ENCODE measurements around the gene PSPN.
"Not testable (repeated sequence)": the region's sequence is repeated elsewhere in the genome, so short reads cannot be mapped to it uniquely, and the experiment has no call there.

The PSPN gene

GRCh38 chr19:6373096-6373812 lies 2.5 kb downstream of the PSPN start:
- peak; percentile 84 for DNase-seq (ENCODE audit: low read depth)

GRCh38 chr19:6372594-6373095 lies 3.1 kb downstream of the PSPN start, which contains the start of gene ALKBH7:
TSS of gene ALKBH7 (plus strand) at chr19:6372794. CDS start at chr19:6372821, 27 bp downstream.
- DNase-seq (ENCODE audit: low read depth): peak; percentile 96

GRCh38 chr19:6364353-6364752 lies 11.4 kb downstream of the PSPN start:
- no peak for DNase-seq (ENCODE audit: low read depth)

GRCh38 chr19:6362351-6362801 lies 13.4 kb downstream of the PSPN start:
- DNase-seq (ENCODE audit: low read depth): no peak

GRCh38 chr19:6362027-6362350 lies 13.7 kb downstream of the PSPN start:
- DNase-seq (ENCODE audit: low read depth): no peak

GRCh38 chr19:6360857-6361216 lies 14.9 kb downstream of the PSPN start:
- DNase-seq (ENCODE audit: low read depth): not testable (repeated sequence)

- DNase-seq (ENCODE audit: low read depth): not testable (repeated sequence)
Observed at GRCh38 chr19:6360445-6360844, 15.3 kb downstream of the PSPN start.

GRCh38 chr19:6359568-6360341 lies 16.0 kb downstream of the PSPN start:
- DNase-seq (ENCODE audit: low read depth): no peak

GRCh38 chr19:6358003-6358402 lies 17.7 kb downstream of the PSPN start:
- no peak for DNase-seq (ENCODE audit: low read depth)

- no peak for DNase-seq (ENCODE audit: low read depth)
Observed at GRCh38 chr19:6357174-6357573, 18.6 kb downstream of the PSPN start.

GRCh38 chr19:6355321-6356040 lies 20.3 kb downstream of the PSPN start:
- DNase-seq (ENCODE audit: low read depth): not testable (repeated sequence)

GRCh38 chr19:6354098-6354674 lies 21.5 kb downstream of the PSPN start:
- DNase-seq (ENCODE audit: low read depth): no peak

GRCh38 chr19:6352381-6353165 lies 23.2 kb downstream of the PSPN start:
- no peak for DNase-seq (ENCODE audit: low read depth)

- DNase-seq (ENCODE audit: low read depth): no peak
Observed at GRCh38 chr19:6350688-6351087, 25.0 kb downstream of the PSPN start.

- not testable (repeated sequence) for DNase-seq (ENCODE audit: low read depth)
Observed at GRCh38 chr19:6349271-6349670, 26.5 kb downstream of the PSPN start.

- no peak for DNase-seq (ENCODE audit: low read depth)
Observed at GRCh38 chr19:6343462-6343861, 32.3 kb downstream of the PSPN start.

- DNase-seq (ENCODE audit: low read depth): no peak
Observed at GRCh38 chr19:6340493-6341201, 35.1 kb downstream of the PSPN start.

- no peak for DNase-seq (ENCODE audit: low read depth)
Observed at GRCh38 chr19:6334490-6335285, 41.0 kb downstream of the PSPN start.

- DNase-seq (ENCODE audit: low read depth): no peak
Observed at GRCh38 chr19:6333439-6333838, 42.3 kb downstream of the PSPN start, which contains the start of gene ACER1. TSS of gene ACER1 (minus strand) at chr19:6333612. CDS start at chr19:6333551, 61 bp downstream.

GRCh38 chr19:6326815-6327214 lies 48.9 kb downstream of the PSPN start:
- no peak for DNase-seq (ENCODE audit: low read depth)
